CD4-positive, alpha-beta memory T cell (primary cell): ENCODE data around the gene RAX. TPM values are rescaled to one million over a fixed set of nuclear protein-coding genes. Genes with fewer than 3 reads are reported as not detected.

ENCODE experiments used
- CTCF ChIA-PET: fragments of 350-600 bp; sonication (Branson Sonifier 250); formaldehyde crosslinking; loops from one replicate; lab custom pipeline; 2021; ENCODE audit warnings: inconsistent platforms; ENCODE audit not compliant: partially characterized antibody; lab: Charles Lee
- POLR2A ChIA-PET: fragments of 350-600 bp; sonication (Branson Sonifier 250); formaldehyde crosslinking; loops from one replicate; lab custom pipeline; 2021; ENCODE audit not compliant: partially characterized antibody; lab: Charles Lee
- DNase-seq, 5 donors: peaks; one replicate each; pipeline versions ENCODE4 v3.0.0 to v3.0.0-alpha.2; 2020 to 2022; ENCODE audit warnings: mixed read lengths in 1 of 5
- H3K27ac ChIP-seq: one replicate; pipeline ENCODE4 v1.7.0; 2013; ENCODE audit warnings: low read depth, low read length
- H3K27me3 ChIP-seq: 2 replicates; pipeline ENCODE4 v1.7.0; 2013; ENCODE audit warnings: mild to moderate bottlenecking, low read length, moderate library complexity; ENCODE audit not compliant: insufficient read depth
- H3K36me3 ChIP-seq: 2 replicates; pipeline ENCODE4 v1.7.0; 2013; ENCODE audit warnings: mild to moderate bottlenecking, low read length, moderate library complexity; ENCODE audit not compliant: insufficient read depth
- H3K4me1 ChIP-seq: 2 replicates; pipeline ENCODE4 v1.7.0; 2013; ENCODE audit warnings: mild to moderate bottlenecking, low read length, moderate library complexity; ENCODE audit not compliant: insufficient read depth
- H3K4me3 ChIP-seq, 2 donors: one replicate each; pipeline ENCODE4 v1.7.0; 2013; ENCODE audit warnings: low read length in 2 of 2, mild to moderate bottlenecking in 1 of 2
- H3K9me3 ChIP-seq, 2 donors: one replicate each; pipeline ENCODE4 v1.7.0; 2013; ENCODE audit warnings: low read length in 2 of 2, control low read depth in 1 of 2; ENCODE audit not compliant: control insufficient read depth in 1 of 2
- H3K27ac Mint-ChIP-seq, 7 donors: one replicate each; pipeline ENCODE4 v1.8.0; 2020 to 2021; ENCODE audit warnings: mixed read lengths in 7 of 7, mild to moderate bottlenecking in 6 of 7, inconsistent platforms in 3 of 7, moderate library complexity in 3 of 7
- H3K27me3 Mint-ChIP-seq, 2 donors: one replicate each; pipeline ENCODE4 v1.8.0; 2020 to 2021; ENCODE audit warnings: mixed read lengths in 2 of 2
- H3K36me3 Mint-ChIP-seq, 2 donors: one replicate each; pipeline ENCODE4 v1.8.0; 2020 to 2021; ENCODE audit warnings: mixed read lengths in 2 of 2, inconsistent platforms in 1 of 2, mild to moderate bottlenecking in 1 of 2
- H3K4me1 Mint-ChIP-seq, 4 donors: one replicate each; pipeline ENCODE4 v1.8.0; 2020 to 2021; ENCODE audit warnings: mixed read lengths in 4 of 4, mild to moderate bottlenecking in 1 of 4
- H3K4me3 Mint-ChIP-seq, 8 donors: one replicate each; pipeline ENCODE4 v1.8.0; 2020 to 2021; ENCODE audit warnings: mixed read lengths in 8 of 8, mild to moderate bottlenecking in 7 of 8, moderate library complexity in 6 of 8, inconsistent platforms in 3 of 8
- H3K9me3 Mint-ChIP-seq, 8 donors: one replicate each; pipeline ENCODE4 v1.8.0; 2020 to 2021; ENCODE audit warnings: mixed read lengths in 8 of 8, mild to moderate bottlenecking in 5 of 8, inconsistent platforms in 3 of 8, moderate library complexity in 1 of 8
- intact Hi-C: fragments of 100-400 bp; cut with micrococcal nuclease; formaldehyde crosslinking; loops from one replicate; pipeline ENCODE4 v1.15.1; 2023
- polyA plus RNA-seq, 2 donors: library from polyadenylated mRNA; unstranded; fragments of 300-500 nt; fragmentation: Illumina TruSeq; gene quantifications; one replicate each; pipeline ENCODE4 v1.2.3, GENCODE V29; 2021
- total RNA-seq, 2 experiments: library from RNA; stranded (reverse); gene quantifications; one replicate each; pipeline ENCODE4 v1.2.3, GENCODE V29; 2021

The RAX gene
- total RNA-seq (not detected), polyA plus RNA-seq (not detected)

- Mint-ChIP-seq H3K36me3 (peaks cover 0 to 3% of the 10 kb centered on the region in 2 donors), H3K4me3 (peak within 1 kb of the TSS in 5 of 8 donors; percentile 10 to 69 (median 52)), H3K27me3 (peaks cover 58 to 61% of the 10 kb centered on the region in 2 donors), H3K4me1 (peaks cover 7 to 42% (median 24%) of the 10 kb centered on the region in 4 donors), H3K27ac (no peak within 1 kb of the TSS), H3K9me3 (peaks cover 0 to 3% (median 0%) of the 10 kb centered on the region in 8 donors)
- ChIA-PET CTCF (interaction anchor here (1.1 kb wide), 1 partner anchor 37 kb away, joined by 3 read pairs; no protein-coding TSS in a partner anchor), POLR2A (no interaction called here)
- intact Hi-C loops = no loop called here
- Histone ChIP-seq H3K27ac (no peak within 1 kb of the TSS), H3K4me1 (peaks cover 32% of the 10 kb centered on the region), H3K9me3 (no peaks in the 10 kb centered on the region), H3K4me3 (no peak within 1 kb of the TSS), H3K36me3 (no peaks in the 10 kb centered on the region), H3K27me3 (peaks cover 53% of the 10 kb centered on the region)
- DNase-seq = no peak
These were observed at the start of gene RAX for GRCh38 chr18:59272891-59273758. Gene RAX, minus strand, starts transcription at chr18:59273454. Its CDS starts 248 bp downstream, at chr18:59273206.

- Histone ChIP-seq H3K4me3 (no peak within 1 kb of the TSS), H3K4me1 (no peaks in the 10 kb centered on the region), H3K27me3 (no peaks in the 10 kb centered on the region), H3K27ac (no peak within 1 kb of the TSS), H3K9me3 (no peaks in the 10 kb centered on the region), H3K36me3 (no peaks in the 10 kb centered on the region)
- DNase-seq = no peak
- intact Hi-C loops = no loop called here
- Mint-ChIP-seq H3K27ac (no peak within 1 kb of the TSS), H3K4me1 (no peaks in the 10 kb centered on the region), H3K27me3 (peaks cover 1 to 5% of the 10 kb centered on the region in 2 donors), H3K9me3 (peaks cover 0 to 3% (median 0%) of the 10 kb centered on the region in 8 donors), H3K4me3 (no peak within 1 kb of the TSS), H3K36me3 (no peaks in the 10 kb centered on the region)
- ChIA-PET POLR2A (no interaction called here), CTCF (interaction anchor here (2.9 to 3.1 kb wide), 2 partner anchors 9 to 84 kb away, joined by 11 to 22 read pairs; no protein-coding TSS in a partner anchor)
These were observed 45.3 kb upstream of the RAX start, which contains the start of gene CPLX4 for GRCh38 chr18:59318460-59319050. Gene CPLX4, minus strand, starts transcription at chr18:59318649. Its CDS starts 187 bp downstream, at chr18:59318462.

GRCh38 chr18:59311631-59312030 lies 38.4 kb upstream of the RAX start:
- no peaks in the 10 kb centered on the region for H3K9me3 ChIP-seq
- ChIA-PET POLR2A (no interaction called here), CTCF (interaction anchor here (1.4 to 8.3 kb wide), 2 partner anchors 48 to 89 kb away, joined by 3 to 262 read pairs; partner anchors contain the start of gene LMAN1)
- DNase-seq = no peak
- intact Hi-C loops = no loop called here
- H3K36me3 Mint-ChIP-seq = no peaks in the 10 kb centered on the region
- no peak overlapping the region for H3K27ac ChIP-seq
- H3K27me3 ChIP-seq = peaks cover 6% of the 10 kb centered on the region
- peaks cover 11% of the 10 kb centered on the region for H3K4me1 ChIP-seq
- peaks cover 0 to 2% (median 0%) of the 10 kb centered on the region in 8 donors for H3K9me3 Mint-ChIP-seq
- peaks cover 0 to 2% (median 0%) of the 10 kb centered on the region in 4 donors for H3K4me1 Mint-ChIP-seq
- no peak overlapping the region for H3K4me3 ChIP-seq
- no peak overlapping the region for H3K4me3 Mint-ChIP-seq
- no peaks in the 10 kb centered on the region for H3K36me3 ChIP-seq
- peaks cover 17 to 37% of the 10 kb centered on the region in 2 donors for H3K27me3 Mint-ChIP-seq
- no peak overlapping the region for H3K27ac Mint-ChIP-seq

GRCh38 chr18:59308938-59309260 lies 35.6 kb upstream of the RAX start:
- Histone ChIP-seq H3K9me3 (no peaks in the 10 kb centered on the region), H3K4me3 (peak overlapping the region in 1 of 2 donors; percentile 43), H3K4me1 (peaks cover 11% of the 10 kb centered on the region), H3K36me3 (no peaks in the 10 kb centered on the region), H3K27ac (no peak overlapping the region), H3K27me3 (peaks cover 6% of the 10 kb centered on the region)
- CTCF ChIA-PET = interaction anchor here (0.7 to 8.3 kb wide), 14 partner anchors 8 to 145 kb away, joined by 3 to 262 read pairs (median 5); partner anchors contain the start of genes CPLX4 and GRP
- no peak overlapping the region for H3K27ac Mint-ChIP-seq
- POLR2A ChIA-PET = no interaction called here
- peaks cover 24 to 43% of the 10 kb centered on the region in 2 donors for H3K27me3 Mint-ChIP-seq
- intact Hi-C loops = loop anchor here (2.0 to 5.0 kb wide), 2 partner anchors 94 to 513 kb away; no protein-coding TSS in a partner anchor
- peaks cover 0 to 2% (median 0%) of the 10 kb centered on the region in 8 donors for H3K9me3 Mint-ChIP-seq
- H3K36me3 Mint-ChIP-seq = no peaks in the 10 kb centered on the region
- H3K4me1 Mint-ChIP-seq = peaks cover 0 to 2% (median 0%) of the 10 kb centered on the region in 4 donors
- H3K4me3 Mint-ChIP-seq = peak overlapping the region; percentile 42 to 78 (median 66)
- DNase-seq = no peak

GRCh38 chr18:59308248-59308937 lies 35.1 kb upstream of the RAX start:
- H3K36me3 Mint-ChIP-seq = no peaks in the 10 kb centered on the region
- H3K4me3 Mint-ChIP-seq = peak overlapping the region; percentile 42 to 78 (median 66)
- peaks cover 6% of the 10 kb centered on the region for H3K27me3 ChIP-seq
- intact Hi-C loops = loop anchor here (2.0 to 5.0 kb wide), 2 partner anchors 94 to 514 kb away; no protein-coding TSS in a partner anchor
- H3K9me3 Mint-ChIP-seq = peaks cover 0 to 2% (median 0%) of the 10 kb centered on the region in 8 donors
- CTCF ChIA-PET = interaction anchor here (0.7 to 8.3 kb wide), 19 partner anchors 10 to 1838 kb away, joined by 3 to 262 read pairs (median 4); partner anchors contain the start of genes CPLX4 and GRP
- peaks cover 11% of the 10 kb centered on the region for H3K4me1 ChIP-seq
- POLR2A ChIA-PET = no interaction called here
- H3K4me1 Mint-ChIP-seq = peaks cover 0 to 2% (median 0%) of the 10 kb centered on the region in 4 donors
- H3K36me3 ChIP-seq = no peaks in the 10 kb centered on the region
- H3K27ac ChIP-seq = no peak overlapping the region
- H3K9me3 ChIP-seq = no peaks in the 10 kb centered on the region
- H3K4me3 ChIP-seq = peak overlapping the region in 1 of 2 donors; percentile 43
- peaks cover 24 to 41% of the 10 kb centered on the region in 2 donors for H3K27me3 Mint-ChIP-seq
- DNase-seq = peak; percentile 38 to 65 (median 53)
- H3K27ac Mint-ChIP-seq = no peak overlapping the region

- Mint-ChIP-seq H3K27me3 (peaks cover 20 to 32% of the 10 kb centered on the region in 2 donors), H3K27ac (no peak overlapping the region), H3K4me1 (peaks cover 0 to 2% (median 0%) of the 10 kb centered on the region in 4 donors), H3K4me3 (no peak overlapping the region), H3K36me3 (no peaks in the 10 kb centered on the region), H3K9me3 (peaks cover 0 to 2% (median 0%) of the 10 kb centered on the region in 8 donors)
- ChIA-PET CTCF (interaction anchor here (8.3 kb wide), 1 partner anchor 94 kb away, joined by 262 read pairs; no protein-coding TSS in a partner anchor), POLR2A (no interaction called here)
- no peak overlapping the region for H3K4me3 ChIP-seq
- no peaks in the 10 kb centered on the region for H3K9me3 ChIP-seq
- no peak overlapping the region for H3K27ac ChIP-seq
- intact Hi-C loops = loop anchor here (5.0 kb wide), 1 partner anchor 516 kb away; no protein-coding TSS in a partner anchor
- peaks cover 6% of the 10 kb centered on the region for H3K27me3 ChIP-seq
- no peaks in the 10 kb centered on the region for H3K36me3 ChIP-seq
- peaks cover 11% of the 10 kb centered on the region for H3K4me1 ChIP-seq
- no peak for DNase-seq
These were observed 33.4 kb upstream of the RAX start for GRCh38 chr18:59306640-59307039.
